Prostate gland (tissue), 2 donors: ENCODE data around the gene MMP26.

Source experiments
- POLR2A ChIP-seq: fragments of 450-650 bp; IDR thresholded peaks from one replicate; pipeline ENCODE4 v1.6.1; 2016; ENCODE audit warnings: antibody characterized with exemption, mild to moderate bottlenecking
- POLR2AphosphoS5 ChIP-seq: sonication (generic); formaldehyde crosslinking; IDR thresholded peaks from one replicate; pipeline ENCODE4 v1.6.1; 2017; ENCODE audit warnings: antibody characterized with exemption
- TF ChIP-seq, protein P1 (sequence below), 4 experiments: fragments of 200-600 bp in 2 of 4; fragments of 450-650 bp in 2 of 4; sonication (generic) in 2 of 4; IDR thresholded peaks; 1 replicate in 3 of 4; 2 replicates in 1 of 4; pipeline ENCODE4 v1.5.1; 2016 to 2019; ENCODE audit warnings: antibody characterized with exemption in 4 of 4, mild to moderate bottlenecking in 2 of 4, moderate library complexity in 2 of 4

DNA sequence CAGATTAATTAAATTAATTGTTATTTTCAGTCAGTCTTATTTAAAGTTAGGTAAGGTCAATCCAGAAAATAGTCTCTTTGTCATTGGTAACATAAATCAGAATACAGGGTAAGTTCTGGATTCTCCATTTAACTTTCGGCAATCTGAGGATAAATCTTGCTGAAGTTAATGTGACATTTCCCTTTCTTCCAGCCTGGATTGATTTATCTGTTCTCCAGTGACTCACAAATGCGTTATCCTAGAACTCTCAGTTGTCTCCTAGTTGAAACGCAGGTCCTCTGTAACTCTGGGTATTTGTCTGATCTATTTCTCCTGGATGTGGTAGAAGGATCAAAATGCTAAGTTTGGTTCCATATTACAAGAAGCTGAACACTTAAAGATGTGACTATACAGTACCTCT, 39.8 kb upstream of the MMP26 start:
- TF ChIP-seq, protein P1, sequence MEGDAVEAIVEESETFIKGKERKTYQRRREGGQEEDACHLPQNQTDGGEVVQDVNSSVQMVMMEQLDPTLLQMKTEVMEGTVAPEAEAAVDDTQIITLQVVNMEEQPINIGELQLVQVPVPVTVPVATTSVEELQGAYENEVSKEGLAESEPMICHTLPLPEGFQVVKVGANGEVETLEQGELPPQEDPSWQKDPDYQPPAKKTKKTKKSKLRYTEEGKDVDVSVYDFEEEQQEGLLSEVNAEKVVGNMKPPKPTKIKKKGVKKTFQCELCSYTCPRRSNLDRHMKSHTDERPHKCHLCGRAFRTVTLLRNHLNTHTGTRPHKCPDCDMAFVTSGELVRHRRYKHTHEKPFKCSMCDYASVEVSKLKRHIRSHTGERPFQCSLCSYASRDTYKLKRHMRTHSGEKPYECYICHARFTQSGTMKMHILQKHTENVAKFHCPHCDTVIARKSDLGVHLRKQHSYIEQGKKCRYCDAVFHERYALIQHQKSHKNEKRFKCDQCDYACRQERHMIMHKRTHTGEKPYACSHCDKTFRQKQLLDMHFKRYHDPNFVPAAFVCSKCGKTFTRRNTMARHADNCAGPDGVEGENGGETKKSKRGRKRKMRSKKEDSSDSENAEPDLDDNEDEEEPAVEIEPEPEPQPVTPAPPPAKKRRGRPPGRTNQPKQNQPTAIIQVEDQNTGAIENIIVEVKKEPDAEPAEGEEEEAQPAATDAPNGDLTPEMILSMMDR (IDR thresholded peaks at IDR 0.05): no peak
- TF ChIP-seq POLR2A (no peak), POLR2AphosphoS5 (no peak)
